Skin epidermis (tissue), 12 donors: ENCODE data around the gene CSNK1G3.

Experiments
- H3K27ac ChIP-seq, 21 experiments: fragments of 200-600 bp; sonication (generic) in 11 of 21; one replicate each; pipeline ENCODE4 v1.5.0; 2020; ENCODE audit warnings: mild to moderate bottlenecking in 3 of 21, inconsistent platforms in 2 of 21, moderate library complexity in 2 of 21
- H3K4me3 ChIP-seq, 7 experiments: fragments of 200-600 bp; sonication (generic) in 2 of 7; one replicate each; pipeline ENCODE4 v1.5.0; 2020; ENCODE audit warnings: inconsistent platforms in 2 of 7, mild to moderate bottlenecking in 2 of 7, moderate library complexity in 1 of 7

CSNK1G3 gene

GRCh38 chr5:123512611-123513461, 859 bp downstream of the CSNK1G3 start:
- Histone ChIP-seq H3K27ac (peak overlapping the region; percentile 82 to 96 (median 92)), H3K4me3 (peak overlapping the region; percentile 62 to 89 (median 79))

- no peak overlapping the region for H3K4me3 ChIP-seq
- H3K27ac ChIP-seq, result no peak overlapping the region
Observed at GRCh38 chr5:123514615-123515355, 2.8 kb downstream of the CSNK1G3 start.

GRCh38 chr5:123515904-123516303, 3.9 kb downstream of the CSNK1G3 start:
- no peak overlapping the region for H3K27ac ChIP-seq

GRCh38 chr5:123517476-123517875, 5.5 kb downstream of the CSNK1G3 start:
- no peak overlapping the region for H3K27ac ChIP-seq
- H3K4me3 ChIP-seq, result no peak overlapping the region

More at GRCh38 chr5:123515904-123516303, 3.9 kb downstream of the CSNK1G3 start:
- no peak overlapping the region for H3K4me3 ChIP-seq

GRCh38 chr5:123518111-123518510, 6.1 kb downstream of the CSNK1G3 start:
- Histone ChIP-seq H3K27ac (no peak overlapping the region), H3K4me3 (no peak overlapping the region)

- no peak overlapping the region for H3K27ac ChIP-seq
- H3K4me3 ChIP-seq, result no peak overlapping the region
Observed at GRCh38 chr5:123520677-123521247, 8.8 kb downstream of the CSNK1G3 start.

- no peak overlapping the region for H3K27ac ChIP-seq
- H3K4me3 ChIP-seq, result no peak overlapping the region
Observed at GRCh38 chr5:123524146-123524545, 12.2 kb downstream of the CSNK1G3 start.

- Histone ChIP-seq H3K4me3 (no peak overlapping the region), H3K27ac (peak overlapping the region in 1 of 21 experiments; percentile 3)
Observed at GRCh38 chr5:123527190-123527589, 15.2 kb downstream of the CSNK1G3 start.

GRCh38 chr5:123528065-123528464, 16.1 kb downstream of the CSNK1G3 start:
- no peak overlapping the region for H3K27ac ChIP-seq
- no peak overlapping the region for H3K4me3 ChIP-seq

- Histone ChIP-seq H3K27ac (no peak overlapping the region), H3K4me3 (no peak overlapping the region)
Observed at GRCh38 chr5:123528878-123529277, 16.9 kb downstream of the CSNK1G3 start.

GRCh38 chr5:123530728-123531127, 18.8 kb downstream of the CSNK1G3 start:
- no peak overlapping the region for H3K27ac ChIP-seq
- H3K4me3 ChIP-seq, result no peak overlapping the region

- H3K4me3 ChIP-seq, result no peak overlapping the region
- H3K27ac ChIP-seq, result no peak overlapping the region
Observed at GRCh38 chr5:123535648-123536047, 23.7 kb downstream of the CSNK1G3 start.

- H3K27ac ChIP-seq, result no peak overlapping the region
- H3K4me3 ChIP-seq, result no peak overlapping the region
Observed at GRCh38 chr5:123537256-123537655, 25.3 kb downstream of the CSNK1G3 start.

- Histone ChIP-seq H3K27ac (no peak overlapping the region), H3K4me3 (no peak overlapping the region)
Observed at GRCh38 chr5:123537845-123538244, 25.9 kb downstream of the CSNK1G3 start.

GRCh38 chr5:123538670-123539459, 26.9 kb downstream of the CSNK1G3 start:
- Histone ChIP-seq H3K27ac (no peak overlapping the region), H3K4me3 (no peak overlapping the region)

GRCh38 chr5:123540534-123540933, 28.6 kb downstream of the CSNK1G3 start:
- H3K27ac ChIP-seq, result no peak overlapping the region
- no peak overlapping the region for H3K4me3 ChIP-seq

GRCh38 chr5:123543438-123543837, 31.5 kb downstream of the CSNK1G3 start:
- no peak overlapping the region for H3K27ac ChIP-seq
- H3K4me3 ChIP-seq, result no peak overlapping the region

- H3K4me3 ChIP-seq, result no peak overlapping the region
- no peak overlapping the region for H3K27ac ChIP-seq
Observed at GRCh38 chr5:123545506-123545905, 33.5 kb downstream of the CSNK1G3 start.

GRCh38 chr5:123546657-123547056, 34.7 kb downstream of the CSNK1G3 start:
- no peak overlapping the region for H3K27ac ChIP-seq
- no peak overlapping the region for H3K4me3 ChIP-seq
